ENCODE data around the gene ADAMTS18. TPM values are rescaled to one million over a fixed set of nuclear protein-coding genes. Genes with fewer than 3 reads are reported as not detected.

Gene ADAMTS18
- total RNA-seq, 1 donor from 2014 or later, result not detected

- ATAC-seq (no peak), DNase-seq (no peak)
- intact Hi-C loops (cut with micrococcal nuclease), result no loop called here
Measured at GRCh38 chr16:77344341-77344740, 90.5 kb downstream of the ADAMTS18 start.

GRCh38 chr16:77336637-77337036 lies 98.2 kb downstream of the ADAMTS18 start:
- ATAC-seq (no peak), DNase-seq (no peak)
- intact Hi-C loops (cut with micrococcal nuclease), result no loop called here

- no peak for DNase-seq
- ATAC-seq, result no peak
- intact Hi-C loops (cut with micrococcal nuclease), result no loop called here
Measured at GRCh38 chr16:77335652-77336234, 99.1 kb downstream of the ADAMTS18 start.

GRCh38 chr16:77332792-77333191 lies 102.0 kb downstream of the ADAMTS18 start:
- DNase-seq (no peak), ATAC-seq (no peak)
- intact Hi-C loops (cut with micrococcal nuclease), result no loop called here

- ATAC-seq (no peak), DNase-seq (no peak)
- intact Hi-C loops (cut with micrococcal nuclease), result no loop called here
Measured at GRCh38 chr16:77331802-77332586, 102.8 kb downstream of the ADAMTS18 start.

GRCh38 chr16:77331043-77331442 lies 103.8 kb downstream of the ADAMTS18 start:
- no peak for DNase-seq
- ATAC-seq, result no peak
- intact Hi-C loops (cut with micrococcal nuclease), result no loop called here

- DNase-seq, result no peak
- no peak for ATAC-seq
- intact Hi-C loops (cut with micrococcal nuclease), result no loop called here
Measured at GRCh38 chr16:77330332-77331042, 104.3 kb downstream of the ADAMTS18 start.

GRCh38 chr16:77328768-77329167 lies 106.1 kb downstream of the ADAMTS18 start:
- ATAC-seq (no peak), DNase-seq (no peak)
- intact Hi-C loops (cut with micrococcal nuclease), result no loop called here

GRCh38 chr16:77328274-77328673 lies 106.6 kb downstream of the ADAMTS18 start:
- intact Hi-C loops (cut with micrococcal nuclease), result no loop called here
- no peak for ATAC-seq
- no peak for DNase-seq

- DNase-seq, result no peak
- intact Hi-C loops (cut with micrococcal nuclease), result no loop called here
- no peak for ATAC-seq
Measured at GRCh38 chr16:77327717-77328116, 107.1 kb downstream of the ADAMTS18 start.

GRCh38 chr16:77324729-77325128 lies 110.1 kb downstream of the ADAMTS18 start:
- ATAC-seq (no peak), DNase-seq (no peak)
- intact Hi-C loops (cut with micrococcal nuclease), result no loop called here

- ATAC-seq (no peak), DNase-seq (no peak)
- intact Hi-C loops (cut with micrococcal nuclease), result no loop called here
Measured at GRCh38 chr16:77323695-77324094, 111.1 kb downstream of the ADAMTS18 start.

GRCh38 chr16:77322757-77323156 lies 112.1 kb downstream of the ADAMTS18 start:
- no peak for ATAC-seq
- DNase-seq, result no peak

GRCh38 chr16:77317059-77317458 lies 117.8 kb downstream of the ADAMTS18 start:
- intact Hi-C loops (cut with micrococcal nuclease), result no loop called here
- ATAC-seq, result no peak
- no peak for DNase-seq

More at GRCh38 chr16:77322757-77323156, 112.1 kb downstream of the ADAMTS18 start:
- intact Hi-C loops (cut with micrococcal nuclease), result no loop called here

GRCh38 chr16:77310877-77311276 lies 124.0 kb downstream of the ADAMTS18 start:
- ATAC-seq (no peak), DNase-seq (no peak)
- intact Hi-C loops (cut with micrococcal nuclease), result no loop called here

GRCh38 chr16:77308163-77308561 lies 126.7 kb downstream of the ADAMTS18 start:
- no peak for DNase-seq
- intact Hi-C loops (cut with micrococcal nuclease), result no loop called here
- no peak for ATAC-seq

- DNase-seq (no peak), ATAC-seq (no peak)
- intact Hi-C loops (cut with micrococcal nuclease), result no loop called here
Measured at GRCh38 chr16:77307426-77308162, 127.2 kb downstream of the ADAMTS18 start.

- intact Hi-C loops (cut with micrococcal nuclease), result no loop called here
- ATAC-seq, result no peak
- DNase-seq, result no peak
Measured at GRCh38 chr16:77306075-77306474, 128.8 kb downstream of the ADAMTS18 start.

- intact Hi-C loops (cut with micrococcal nuclease), result no loop called here
- ATAC-seq, result no peak
- DNase-seq, result no peak
Measured at GRCh38 chr16:77304877-77305276, 130.0 kb downstream of the ADAMTS18 start.

GRCh38 chr16:77304134-77304533 lies 130.7 kb downstream of the ADAMTS18 start:
- intact Hi-C loops (cut with micrococcal nuclease), result no loop called here
- DNase-seq (no peak), ATAC-seq (no peak)
